Activated CD4-positive, CD25-positive, alpha-beta regulatory T cell treated with anti-CD3 and anti-CD28 coated beads, Interleukin-2, amount 50 U/mL, for 16 hours (primary cell): ENCODE data around the gene METRN.

Source experiments
- DNase-seq: peaks from one replicate; pipeline ENCODE4 v3.0.0-alpha.2; 2020; ENCODE audit warnings: low read depth, low spot score

METRN gene

GRCh38 chr16:714558-715476 is at the start of gene METRN:
METRN (plus strand) TSS chr16:715118; CDS start chr16:715290, 172 bp downstream.
- DNase-seq = peak; percentile 77

- DNase-seq = no peak
Observed at GRCh38 chr16:666572-666971, 48.3 kb upstream of the METRN start.

DNA sequence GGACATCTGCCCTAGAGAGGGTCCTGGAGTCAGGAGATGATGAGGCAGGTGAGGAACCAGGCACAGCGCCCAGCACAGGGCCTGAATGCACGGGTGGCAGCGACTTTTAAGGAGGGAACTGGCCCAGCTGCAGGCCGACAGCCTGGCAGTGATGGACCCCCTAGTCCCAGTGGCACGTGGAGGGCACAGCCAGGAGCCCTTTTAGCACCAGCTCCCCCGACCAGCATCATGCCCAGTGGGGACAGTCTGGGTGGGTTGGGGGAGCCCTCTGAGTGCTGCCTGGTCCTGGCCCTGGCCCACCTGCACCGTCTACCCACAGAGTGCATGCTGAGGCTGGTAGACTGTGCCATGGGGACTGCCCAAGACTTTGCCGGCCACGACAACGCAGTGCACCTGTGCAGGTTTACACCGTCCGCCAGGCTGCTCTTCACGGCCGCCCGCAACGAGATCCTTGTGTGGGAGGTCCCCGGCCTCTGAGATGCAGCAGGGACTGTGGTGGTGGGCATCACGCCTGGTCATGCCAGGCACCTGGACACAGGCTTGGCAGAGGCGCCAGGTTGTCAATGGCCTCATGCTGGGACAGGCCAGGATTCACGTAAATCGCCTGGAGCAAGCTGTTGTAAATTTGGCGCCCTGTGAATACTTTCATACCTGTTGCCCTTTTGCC is 47.7 kb upstream of the METRN start:
- DNase-seq = no peak

DNA sequence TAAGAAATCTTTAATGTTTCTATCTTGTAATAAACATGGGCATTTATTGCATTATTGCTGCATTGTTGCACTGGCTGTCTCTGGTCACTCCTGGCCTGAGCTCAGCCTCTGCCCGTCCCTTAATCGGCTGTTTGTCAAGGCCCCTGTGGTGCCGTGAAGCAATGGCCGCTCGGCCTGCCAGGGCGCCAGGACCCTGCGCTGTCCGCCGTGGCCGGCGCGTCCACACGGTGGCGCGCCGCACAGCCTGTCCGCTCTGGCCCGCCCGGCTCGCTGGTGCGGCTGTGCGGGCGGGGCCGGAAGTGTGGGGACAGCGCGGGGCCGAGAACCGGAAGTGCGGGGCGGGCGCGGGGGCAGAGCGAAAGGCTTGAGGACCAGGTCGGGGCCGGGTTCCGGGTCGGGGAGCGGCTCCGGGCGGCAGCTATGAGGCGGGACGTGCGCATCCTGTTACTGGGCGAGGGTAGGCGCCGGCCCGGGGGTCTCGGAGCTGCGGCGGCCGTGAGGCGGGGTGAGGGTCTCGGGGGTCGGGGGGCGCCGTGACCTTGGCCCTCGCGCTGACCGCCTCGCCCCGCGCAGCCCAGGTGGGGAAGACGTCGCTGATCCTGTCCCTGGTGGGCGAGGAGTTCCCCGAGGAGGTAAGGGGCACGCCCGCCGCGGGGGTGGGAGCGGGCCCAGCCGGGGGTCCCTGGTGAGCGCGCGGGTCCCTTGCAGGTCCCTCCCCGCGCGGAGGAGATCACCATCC is 47.0 kb upstream of the METRN start, which contains the start of gene RHOT2:
RHOT2 (plus strand) TSS at position 353 of the 739 bp plus-strand sequence; CDS start at position 421, 68 bp downstream.
- DNase-seq = peak; percentile 86

DNA sequence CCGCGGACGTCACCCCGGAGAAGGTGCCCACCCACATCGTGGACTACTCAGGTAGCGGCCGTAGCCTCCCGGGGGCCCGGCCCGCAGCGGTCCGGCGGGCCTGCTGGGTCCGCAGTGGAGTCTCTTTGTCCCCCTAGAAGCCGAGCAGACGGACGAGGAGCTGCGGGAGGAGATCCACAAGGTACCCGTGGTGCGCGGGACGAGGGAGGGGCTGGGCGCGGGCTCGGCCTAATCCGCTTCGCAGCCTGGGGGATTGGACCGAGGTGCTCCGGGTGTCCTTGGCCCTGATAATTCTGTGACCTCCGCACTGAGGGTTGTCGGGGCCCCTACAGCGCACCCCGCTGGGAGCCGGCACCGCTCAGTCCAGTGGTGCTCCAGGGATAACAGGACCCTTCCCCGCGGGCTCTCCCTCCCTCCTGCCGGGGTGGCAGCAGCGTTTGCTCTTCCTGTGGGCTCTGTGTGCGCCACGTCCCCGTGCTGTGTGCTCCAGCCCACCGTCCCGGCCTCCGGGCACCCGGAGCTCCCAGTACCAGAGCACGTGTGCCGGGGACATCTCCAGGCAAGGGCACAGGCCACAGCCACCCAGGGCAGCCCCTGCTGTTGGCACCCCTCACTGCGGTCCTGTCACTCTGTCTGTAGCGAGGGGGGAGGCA is 46.3 kb upstream of the METRN start:
- no peak for DNase-seq

DNA sequence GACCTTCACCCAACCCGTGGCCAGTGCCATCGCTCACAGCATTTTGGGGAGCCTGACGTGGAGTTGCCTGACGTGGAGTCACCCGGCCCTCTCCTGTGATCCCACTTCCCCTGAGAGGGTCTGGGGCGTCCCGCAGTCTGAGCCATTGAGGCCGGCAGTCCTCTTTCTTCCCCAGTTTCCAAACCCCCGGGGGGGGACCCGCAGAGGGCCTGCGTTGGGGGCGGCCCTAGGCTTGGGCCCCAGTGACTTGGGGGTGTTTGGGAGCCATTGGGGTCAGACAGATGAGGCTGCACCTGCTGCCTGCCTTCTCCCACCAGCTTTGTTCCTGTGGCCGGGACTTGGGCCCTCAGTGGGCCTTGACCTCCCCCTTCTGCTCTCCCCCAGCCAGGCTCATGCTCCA is 45.3 kb upstream of the METRN start:
- DNase-seq = no peak

- no peak for DNase-seq
Observed at GRCh38 chr16:670485-671352, 44.2 kb upstream of the METRN start.

DNA sequence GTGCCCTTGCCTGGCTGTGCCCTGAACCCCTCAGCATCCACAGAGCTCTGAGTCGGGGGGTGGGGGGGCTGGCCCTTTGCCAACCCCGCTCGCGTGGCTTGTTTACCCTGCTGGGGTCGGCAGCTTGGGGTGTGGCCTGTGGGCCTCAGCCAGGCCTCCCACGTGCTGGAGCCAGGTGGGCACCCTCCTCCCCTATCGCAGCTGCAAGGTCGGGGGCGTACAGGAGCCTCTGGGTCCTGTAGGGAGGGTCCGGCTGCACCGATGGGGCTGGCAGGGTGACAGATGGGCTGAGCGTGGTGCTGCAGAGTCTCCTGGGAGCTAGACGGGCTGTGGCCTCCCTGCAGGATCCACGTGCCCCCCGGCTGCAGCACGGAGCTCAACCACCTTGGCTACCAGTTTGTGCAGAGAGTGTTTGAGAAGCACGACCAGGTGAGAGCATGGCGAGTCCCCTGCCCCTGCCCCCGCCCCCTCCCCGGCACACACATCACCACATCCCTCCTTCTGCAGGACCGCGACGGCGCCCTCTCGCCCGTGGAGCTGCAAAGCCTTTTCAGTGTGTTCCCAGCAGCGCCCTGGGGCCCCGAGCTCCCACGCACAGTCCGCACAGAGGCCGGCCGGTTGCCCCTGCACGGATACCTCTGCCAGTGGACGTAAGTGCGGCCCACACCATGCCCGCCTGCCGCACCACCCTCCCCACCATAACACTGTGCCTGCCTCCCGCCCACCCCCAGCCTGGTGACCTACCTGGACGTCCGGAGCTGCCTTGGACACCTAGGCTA is 43.4 kb upstream of the METRN start:
- no peak for DNase-seq

DNA sequence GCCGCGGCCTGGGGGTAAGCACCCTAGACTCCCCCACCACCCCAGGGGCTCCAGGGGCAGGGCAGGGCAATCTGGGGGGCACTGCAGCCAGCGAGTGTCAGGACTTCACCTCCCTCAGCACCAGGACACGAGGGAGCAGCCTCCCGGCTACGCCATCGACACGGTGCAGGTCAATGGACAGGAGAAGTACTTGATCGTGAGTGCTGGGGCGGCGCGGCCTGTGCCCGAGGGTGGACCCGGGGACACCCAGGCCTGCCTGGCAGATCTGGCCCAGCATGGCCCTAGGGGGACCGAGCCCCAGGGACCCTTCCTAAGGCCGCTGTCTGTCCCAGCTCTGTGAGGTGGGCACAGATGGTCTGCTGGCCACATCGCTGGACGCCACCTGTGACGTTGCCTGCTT is 42.5 kb upstream of the METRN start:
- no peak for DNase-seq

GRCh38 chr16:672851-673250 is 42.1 kb upstream of the METRN start:
- DNase-seq = no peak

GRCh38 chr16:673399-673991 is 41.4 kb upstream of the METRN start:
- DNase-seq = no peak

DNA sequence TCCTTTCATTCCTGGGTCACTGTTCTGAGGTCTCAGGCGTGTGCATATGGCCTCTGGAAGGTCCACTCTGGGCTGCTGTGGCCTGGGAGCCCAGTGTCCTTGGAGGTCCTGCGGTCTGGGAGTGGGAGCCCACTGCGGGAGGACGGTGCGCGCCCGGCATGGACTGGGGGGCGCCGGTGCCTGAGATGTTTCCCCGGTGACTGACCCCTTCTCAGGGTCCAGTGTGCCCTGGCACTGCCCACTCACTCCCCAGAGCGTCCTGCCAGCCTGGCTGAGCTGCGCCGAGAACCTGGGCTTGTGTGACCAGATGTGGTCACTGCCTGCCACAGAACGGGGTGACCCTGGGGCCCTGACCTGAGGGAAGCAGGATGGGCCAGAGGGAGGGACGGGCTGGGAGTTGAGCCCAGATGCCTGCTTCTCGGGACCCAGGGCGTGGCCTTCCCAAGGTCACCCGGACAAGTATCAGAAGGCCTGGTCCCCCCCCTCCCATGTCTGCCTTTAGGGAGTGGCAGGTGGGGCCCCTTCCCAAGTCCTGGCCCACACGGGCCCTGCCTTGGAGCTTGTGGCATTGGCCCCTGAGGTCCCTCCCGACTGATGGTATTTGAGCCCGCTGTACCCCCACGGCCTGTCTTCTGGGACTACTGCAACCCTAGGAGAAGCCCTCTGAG is 40.6 kb upstream of the METRN start:
- DNase-seq = no peak

- DNase-seq = no peak
Observed at GRCh38 chr16:674968-675883, 39.7 kb upstream of the METRN start, which contains the start of gene RHBDL1. RHBDL1 (plus strand) TSS chr16:675671; CDS start chr16:675791, 120 bp downstream.

- DNase-seq = no peak
Observed at GRCh38 chr16:675884-676564, 38.9 kb upstream of the METRN start.

- no peak for DNase-seq
Observed at GRCh38 chr16:676565-676902, 38.4 kb upstream of the METRN start.

GRCh38 chr16:676913-677312 is 38.0 kb upstream of the METRN start:
- DNase-seq = no peak
